DND-41 (cell line): ENCODE data around the gene SUCO.
A peak's percentile ranks its signal among the peaks of the same experiment; 100 is the strongest.

Experiments
- ATAC-seq: fragments of 200-7000 bp; cut with Tn5 transposase; 3 replicates; pipeline ENCODE4 v1.9.1; 2021; ENCODE audit warnings: low read depth; ENCODE audit not compliant: insufficient read depth
- DNase-seq: peaks from one replicate; pipeline ENCODE4 v3.0.0-alpha.2; 2020
- H2AFZ ChIP-seq: 2 replicates; pipeline ENCODE4 v1.6.0; 2012; ENCODE audit warnings: low read depth, low read length
- H3K27ac ChIP-seq: 2 replicates; pipeline ENCODE4 v1.5.1; 2012; ENCODE audit warnings: low read length, inconsistent platforms
- H3K27me3 ChIP-seq: fragments of 200-600 bp; sonication (generic); 2 replicates; pipeline ENCODE4 v1.6.0; 2012; ENCODE audit warnings: low read length, mild to moderate bottlenecking, inconsistent platforms; ENCODE audit not compliant: insufficient read depth, poor library complexity
- H3K36me3 ChIP-seq: 2 replicates; pipeline ENCODE4 v1.5.1; 2012; ENCODE audit warnings: low read length, inconsistent platforms; ENCODE audit not compliant: insufficient read depth
- H3K4me1 ChIP-seq: 2 replicates; pipeline ENCODE4 v1.5.1; 2012; ENCODE audit warnings: mild to moderate bottlenecking, low read length; ENCODE audit not compliant: insufficient read depth
- H3K4me2 ChIP-seq: 2 replicates; pipeline ENCODE4 v1.6.0; 2012; ENCODE audit warnings: mild to moderate bottlenecking, moderate library complexity, low read length, inconsistent platforms; ENCODE audit not compliant: insufficient read depth
- H3K4me3 ChIP-seq, 2 experiments: fragments of 200-600 bp in 1 of 2; shearing (Covaris generic) in 1 of 2; 2 replicates each; pipeline ENCODE4 v1.5.1; 2012 to 2016; ENCODE audit warnings: inconsistent platforms in 2 of 2, low read length in 2 of 2, mild to moderate bottlenecking in 2 of 2, low read depth in 1 of 2, moderate library complexity in 1 of 2
- H3K79me2 ChIP-seq: 2 replicates; pipeline ENCODE4 v1.6.0; 2012; ENCODE audit warnings: low read length, inconsistent platforms; ENCODE audit not compliant: insufficient read depth
- H3K9ac ChIP-seq: 2 replicates; pipeline ENCODE4 v1.6.0; 2012; ENCODE audit warnings: low read depth, mild to moderate bottlenecking, inconsistent platforms, low read length, moderate library complexity
- H3K9me3 ChIP-seq: 2 replicates; pipeline ENCODE4 v1.5.1; 2012; ENCODE audit warnings: low read length, moderate library complexity, mild to moderate bottlenecking, inconsistent platforms; ENCODE audit not compliant: insufficient read depth, severe bottlenecking
- H4K20me1 ChIP-seq: 2 replicates; pipeline ENCODE4 v1.6.0; 2012; ENCODE audit warnings: low read length; ENCODE audit not compliant: insufficient read depth
- EZH2 ChIP-seq: IDR thresholded peaks from 3 replicates; pipeline ENCODE4 v1.6.1; 2012; ENCODE audit warnings: borderline replicate concordance, low read depth, mild to moderate bottlenecking, moderate library complexity, low read length, inconsistent platforms; ENCODE audit not compliant: severe bottlenecking
- TF ChIP-seq, protein P1 (sequence below): IDR thresholded peaks from 2 replicates; pipeline ENCODE4 v1.5.1; 2012; ENCODE audit warnings: borderline replicate concordance, low read length, moderate library complexity, mild to moderate bottlenecking; ENCODE audit not compliant: poor library complexity, severe bottlenecking; ENCODE audit errors: extremely low read depth

The SUCO gene

DNA sequence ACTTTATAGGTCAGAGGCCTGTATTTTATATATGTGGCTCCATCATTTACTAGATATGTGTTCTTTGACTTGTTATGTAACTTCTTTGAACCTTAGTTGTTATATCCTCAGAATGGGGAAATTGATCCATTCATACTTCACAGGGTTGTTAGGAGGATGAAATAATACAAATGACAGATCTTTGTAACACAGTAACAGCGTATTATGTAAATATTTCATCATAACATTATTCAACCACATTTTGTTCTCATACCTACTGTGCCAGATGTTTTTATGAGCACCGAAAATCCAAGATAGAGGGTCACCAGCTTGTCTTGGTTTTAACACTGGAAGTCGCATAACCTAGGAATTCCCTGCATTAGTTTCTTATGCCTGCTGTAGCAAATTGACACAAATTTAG lies 3.3 kb downstream of the SUCO start:
- no peak overlapping the region for H3K27ac ChIP-seq
- peaks cover 49% of the 10 kb centered on the region for H3K4me1 ChIP-seq
- no peak overlapping the region for H2AFZ ChIP-seq
- DNase-seq (no peak), ATAC-seq (no peak)
- peaks cover 39% of the 10 kb centered on the region; the same call in 1 of the 2 replicates for H4K20me1 ChIP-seq
- H3K4me2 ChIP-seq, result peak overlapping the region; percentile 76; the same call in 1 of the 2 replicates
- no peak overlapping the region; the same call in 1 of the 2 replicates for H3K9ac ChIP-seq
- TF ChIP-seq EZH2, result no peak
- TF ChIP-seq, protein P1, sequence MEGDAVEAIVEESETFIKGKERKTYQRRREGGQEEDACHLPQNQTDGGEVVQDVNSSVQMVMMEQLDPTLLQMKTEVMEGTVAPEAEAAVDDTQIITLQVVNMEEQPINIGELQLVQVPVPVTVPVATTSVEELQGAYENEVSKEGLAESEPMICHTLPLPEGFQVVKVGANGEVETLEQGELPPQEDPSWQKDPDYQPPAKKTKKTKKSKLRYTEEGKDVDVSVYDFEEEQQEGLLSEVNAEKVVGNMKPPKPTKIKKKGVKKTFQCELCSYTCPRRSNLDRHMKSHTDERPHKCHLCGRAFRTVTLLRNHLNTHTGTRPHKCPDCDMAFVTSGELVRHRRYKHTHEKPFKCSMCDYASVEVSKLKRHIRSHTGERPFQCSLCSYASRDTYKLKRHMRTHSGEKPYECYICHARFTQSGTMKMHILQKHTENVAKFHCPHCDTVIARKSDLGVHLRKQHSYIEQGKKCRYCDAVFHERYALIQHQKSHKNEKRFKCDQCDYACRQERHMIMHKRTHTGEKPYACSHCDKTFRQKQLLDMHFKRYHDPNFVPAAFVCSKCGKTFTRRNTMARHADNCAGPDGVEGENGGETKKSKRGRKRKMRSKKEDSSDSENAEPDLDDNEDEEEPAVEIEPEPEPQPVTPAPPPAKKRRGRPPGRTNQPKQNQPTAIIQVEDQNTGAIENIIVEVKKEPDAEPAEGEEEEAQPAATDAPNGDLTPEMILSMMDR, result no peak
- no peaks in the 10 kb centered on the region for H3K27me3 ChIP-seq
- no peaks in the 10 kb centered on the region; the same call in 1 of the 2 replicates for H3K36me3 ChIP-seq
- H3K9me3 ChIP-seq, result no peaks in the 10 kb centered on the region
- H3K79me2 ChIP-seq, result peaks cover 83% of the 10 kb centered on the region
- 0 out of 4 replicates have a peak overlapping the region, but pooled peaks of 1 of the 2 experiments have one; percentile 7 for H3K4me3 ChIP-seq

DNA sequence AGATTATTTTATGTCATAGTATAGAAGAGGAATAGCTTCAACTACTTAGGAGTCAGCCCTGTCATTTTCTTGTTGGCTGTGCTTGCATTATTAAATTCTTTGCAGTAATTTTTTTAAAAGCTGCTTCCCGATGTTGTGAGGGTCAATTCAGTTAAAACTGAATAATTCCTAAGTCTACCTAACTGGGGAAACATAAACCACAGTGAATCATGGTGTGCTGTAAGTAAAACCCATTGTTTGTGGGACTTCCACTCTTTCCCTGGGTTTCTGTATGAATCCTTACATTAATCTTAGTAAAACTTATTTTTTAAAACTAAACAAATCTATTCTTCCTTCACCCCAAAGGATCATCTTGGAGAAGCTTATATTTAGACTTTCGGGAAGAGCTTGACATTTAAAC lies 4.4 kb downstream of the SUCO start:
- H3K9ac ChIP-seq, result no peak overlapping the region
- H3K4me2 ChIP-seq, result peak overlapping the region; percentile 18; the same call in 1 of the 2 replicates
- TF ChIP-seq, protein P1, result no peak
- no peak for TF ChIP-seq EZH2
- H2AFZ ChIP-seq, result no peak overlapping the region
- H3K27ac ChIP-seq, result no peak overlapping the region
- no peaks in the 10 kb centered on the region; the same call in 1 of the 2 replicates for H3K36me3 ChIP-seq
- no peak for ATAC-seq
- H4K20me1 ChIP-seq, result peaks cover 45% of the 10 kb centered on the region; the same call in 1 of the 2 replicates
- H3K4me1 ChIP-seq, result peaks cover 41% of the 10 kb centered on the region
- peaks cover 94% of the 10 kb centered on the region for H3K79me2 ChIP-seq
- H3K27me3 ChIP-seq, result no peaks in the 10 kb centered on the region
- DNase-seq, result no peak
- H3K9me3 ChIP-seq, result no peaks in the 10 kb centered on the region
- H3K4me3 ChIP-seq, result no peak overlapping the region

DNA sequence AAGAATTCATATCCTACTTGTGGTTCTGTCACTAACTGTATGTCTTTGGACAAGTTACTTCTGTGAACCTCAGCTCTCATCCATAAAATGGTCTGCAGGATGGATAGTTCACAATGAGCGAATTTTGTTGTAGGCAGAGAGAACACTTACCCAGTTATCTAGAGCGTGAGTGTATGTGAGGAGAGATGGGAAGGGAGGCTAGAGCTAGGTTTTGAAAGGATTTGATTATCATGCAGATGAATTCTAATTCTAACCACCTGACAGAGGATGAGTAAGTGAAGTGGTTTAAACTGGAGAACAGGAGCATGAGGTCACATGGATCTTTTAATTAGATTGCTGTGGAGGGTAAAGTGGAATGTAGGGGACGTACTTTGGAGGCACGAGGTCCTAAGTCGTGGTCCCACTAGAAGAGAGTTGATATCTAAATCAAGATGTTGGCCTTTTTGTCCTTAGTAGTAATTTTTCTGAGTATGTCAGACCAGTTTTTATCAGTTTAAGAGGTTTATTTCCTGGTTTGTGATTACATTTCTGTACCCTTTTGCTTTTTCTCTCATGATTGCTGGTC lies 5.0 kb downstream of the SUCO start:
- Histone ChIP-seq H3K4me2 (peak overlapping the region; percentile 18; the same call in 1 of the 2 replicates), H3K9ac (no peak overlapping the region), H3K27me3 (no peaks in the 10 kb centered on the region), H3K4me3 (no peak overlapping the region), H4K20me1 (peaks cover 46% of the 10 kb centered on the region; the same call in 1 of the 2 replicates), H2AFZ (no peak overlapping the region), H3K27ac (no peak overlapping the region), H3K4me1 (peaks cover 41% of the 10 kb centered on the region), H3K79me2 (peaks cover 100% of the 10 kb centered on the region), H3K9me3 (no peaks in the 10 kb centered on the region), H3K36me3 (no peaks in the 10 kb centered on the region; the same call in 1 of the 2 replicates)
- no peak for TF ChIP-seq EZH2
- TF ChIP-seq, protein P1, result no peak
- DNase-seq (no peak), ATAC-seq (no peak)
